H1 (cell line): ENCODE results near the gene CA5A.

Experiments used
- BCL11A ChIP-seq, 2 experiments: IDR thresholded peaks; one replicate each; pipeline ENCODE4 v1.6.1; 2011; ENCODE audit warnings: low read depth in 2 of 2, low read length in 2 of 2, mild to moderate bottlenecking in 2 of 2
- CEBPB ChIP-seq: IDR thresholded peaks from 2 replicates; pipeline ENCODE4 v1.6.1; 2012; ENCODE audit warnings: low read depth, low read length
- CHD1 ChIP-seq: IDR thresholded peaks from 2 replicates; pipeline ENCODE4 v1.6.1; 2012; ENCODE audit warnings: low read depth, low read length, improper control_type of control experiment
- EP300 ChIP-seq, 2 experiments: IDR thresholded peaks; 1 replicate in 1 of 2; 2 replicates in 1 of 2; pipeline ENCODE4 v1.6.1; 2011 to 2012; ENCODE audit warnings: low read depth in 2 of 2, low read length in 2 of 2, mild to moderate bottlenecking in 2 of 2, borderline replicate concordance in 1 of 2, inconsistent platforms in 1 of 2, moderate library complexity in 1 of 2
- HDAC6 ChIP-seq: IDR thresholded peaks from one replicate; pipeline ENCODE4 v1.7.1; 2012; ENCODE audit warnings: low read depth, mild to moderate bottlenecking, inconsistent platforms, low read length, moderate library complexity
- POLR2A ChIP-seq, 2 experiments: IDR thresholded peaks; 1 replicate in 1 of 2; 2 replicates in 1 of 2; pipeline ENCODE4 v1.6.1; 2011; ENCODE audit warnings: low read depth in 2 of 2, low read length in 2 of 2, mild to moderate bottlenecking in 2 of 2; ENCODE audit errors: control extremely low read depth in 1 of 2
- POLR2AphosphoS5 ChIP-seq: IDR thresholded peaks from 2 replicates; pipeline ENCODE4 v1.6.1; 2011; ENCODE audit warnings: low read depth, low read length
- RFX5 ChIP-seq: IDR thresholded peaks from 2 replicates; pipeline ENCODE4 v1.6.1; 2011; ENCODE audit warnings: low read depth, low read length, improper control_type of control experiment, borderline replicate concordance
- TBP ChIP-seq: IDR thresholded peaks from 2 replicates; pipeline ENCODE4 v1.6.1; 2011; ENCODE audit warnings: low read depth, low read length, improper control_type of control experiment
- ZNF274 ChIP-seq: IDR thresholded peaks from 2 replicates; pipeline ENCODE4 v1.7.0; 2012; ENCODE audit warnings: low read length, borderline replicate concordance; ENCODE audit errors: extremely low read depth
- TF ChIP-seq, protein P1 (sequence below), 3 experiments: IDR thresholded peaks; 1 replicate in 2 of 3; 2 replicates in 1 of 3; pipeline versions ENCODE4 v1.5.1 to v1.6.1; 2011; ENCODE audit warnings: low read length in 3 of 3, mild to moderate bottlenecking in 3 of 3, inconsistent platforms in 2 of 3, low read depth in 1 of 3, moderate library complexity in 1 of 3; ENCODE audit not compliant: insufficient read depth in 1 of 3; ENCODE audit errors: control extremely low read depth in 1 of 3

DNA sequence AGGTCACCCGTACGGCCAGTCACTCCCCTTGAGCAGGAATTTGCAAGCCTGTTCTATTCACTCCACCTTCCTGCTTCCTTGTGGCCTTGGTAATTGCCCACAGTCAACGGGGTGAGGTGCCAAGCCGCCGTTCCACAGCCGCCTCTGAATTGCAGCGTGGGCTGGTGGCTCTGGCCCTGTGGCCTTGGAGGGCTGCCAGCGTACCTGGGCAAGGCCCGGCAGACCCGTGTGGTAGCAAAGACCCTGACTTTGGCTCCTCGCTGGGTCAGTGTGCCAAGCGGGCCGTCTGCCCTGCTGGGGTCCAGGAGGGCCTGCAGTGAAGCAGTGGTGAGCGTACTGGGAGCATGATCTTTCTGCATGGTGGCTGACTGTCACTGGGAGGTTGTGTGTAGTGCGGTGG is 18.5 kb upstream of the CA5A start:
- TF ChIP-seq, protein P1, sequence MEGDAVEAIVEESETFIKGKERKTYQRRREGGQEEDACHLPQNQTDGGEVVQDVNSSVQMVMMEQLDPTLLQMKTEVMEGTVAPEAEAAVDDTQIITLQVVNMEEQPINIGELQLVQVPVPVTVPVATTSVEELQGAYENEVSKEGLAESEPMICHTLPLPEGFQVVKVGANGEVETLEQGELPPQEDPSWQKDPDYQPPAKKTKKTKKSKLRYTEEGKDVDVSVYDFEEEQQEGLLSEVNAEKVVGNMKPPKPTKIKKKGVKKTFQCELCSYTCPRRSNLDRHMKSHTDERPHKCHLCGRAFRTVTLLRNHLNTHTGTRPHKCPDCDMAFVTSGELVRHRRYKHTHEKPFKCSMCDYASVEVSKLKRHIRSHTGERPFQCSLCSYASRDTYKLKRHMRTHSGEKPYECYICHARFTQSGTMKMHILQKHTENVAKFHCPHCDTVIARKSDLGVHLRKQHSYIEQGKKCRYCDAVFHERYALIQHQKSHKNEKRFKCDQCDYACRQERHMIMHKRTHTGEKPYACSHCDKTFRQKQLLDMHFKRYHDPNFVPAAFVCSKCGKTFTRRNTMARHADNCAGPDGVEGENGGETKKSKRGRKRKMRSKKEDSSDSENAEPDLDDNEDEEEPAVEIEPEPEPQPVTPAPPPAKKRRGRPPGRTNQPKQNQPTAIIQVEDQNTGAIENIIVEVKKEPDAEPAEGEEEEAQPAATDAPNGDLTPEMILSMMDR (IDR thresholded peaks at IDR 0.05; ENCODE audit: control extremely low read depth in 1 of 3, insufficient read depth in 1 of 3, low read depth in 1 of 3, low read length in 3 of 3) = no peak
- TF ChIP-seq POLR2AphosphoS5 (no peak), ZNF274 (no peak), POLR2A (IDR thresholded peaks at IDR 0.05; ENCODE audit: control extremely low read depth in 1 of 2, low read depth in 2 of 2, low read length in 2 of 2) (no peak), TBP (no peak), BCL11A (IDR thresholded peaks at IDR 0.05; ENCODE audit: low read depth in 2 of 2, low read length in 2 of 2) (no peak), CEBPB (no peak), HDAC6 (no peak), RFX5 (no peak), CHD1 (no peak), EP300 (IDR thresholded peaks at IDR 0.05; ENCODE audit: borderline replicate concordance in 1 of 2, low read depth in 2 of 2, low read length in 2 of 2) (no peak)
